T-helper 17 cell (primary cell): ENCODE measurements around the gene RAI1. TPM values are rescaled to one million over a fixed set of nuclear protein-coding genes. Genes with fewer than 3 reads are reported as not detected.

Experiments used
- ATAC-seq: fragments of 150-1000 bp; cut with Tn5 transposase; 2 replicates; pipeline ENCODE4 v1.10.0; 2021; ENCODE audit warnings: mild to moderate bottlenecking, moderate library complexity
- DNase-seq, 3 donors: peaks; one replicate each; pipeline versions ENCODE4 v3.0.0 to v3.0.0-alpha.2; 2020 to 2021
- H3K9me3 ChIP-seq: one replicate; pipeline ENCODE4 v1.7.0; 2013; ENCODE audit warnings: low read length, mild to moderate bottlenecking; ENCODE audit not compliant: control insufficient read depth, poor library complexity, severe bottlenecking
- H3K27ac Mint-ChIP-seq: one replicate; pipeline ENCODE4 v1.8.0; 2022; ENCODE audit warnings: mild to moderate bottlenecking, moderate library complexity, mixed read lengths
- H3K27me3 Mint-ChIP-seq: one replicate; pipeline ENCODE4 v1.8.0; 2022; ENCODE audit warnings: mixed read lengths
- H3K36me3 Mint-ChIP-seq: one replicate; pipeline ENCODE4 v1.8.0; 2022; ENCODE audit warnings: low read depth, mixed read lengths
- H3K4me1 Mint-ChIP-seq: one replicate; pipeline ENCODE4 v1.8.0; 2022; ENCODE audit warnings: mild to moderate bottlenecking, mixed read lengths
- H3K4me3 Mint-ChIP-seq: one replicate; pipeline ENCODE4 v1.8.0; 2022; ENCODE audit warnings: mild to moderate bottlenecking, moderate library complexity, mixed read lengths
- total RNA-seq, 4 donors: library from RNA in 2 of 4; stranded (reverse) in 2 of 4; gene quantifications; one replicate each; pipeline ENCODE4 v1.2.3 and lab custom pipeline; 2022 to 2026

Gene RAI1
- total RNA-seq, 2 donors from 2014 or later: 18.4 to 18.6 TPM

GRCh38 chr17:17820463-17821158 lies 139.4 kb downstream of the RAI1 start:
- peak overlapping the region; percentile 25 for H3K4me3 Mint-ChIP-seq

DNA sequence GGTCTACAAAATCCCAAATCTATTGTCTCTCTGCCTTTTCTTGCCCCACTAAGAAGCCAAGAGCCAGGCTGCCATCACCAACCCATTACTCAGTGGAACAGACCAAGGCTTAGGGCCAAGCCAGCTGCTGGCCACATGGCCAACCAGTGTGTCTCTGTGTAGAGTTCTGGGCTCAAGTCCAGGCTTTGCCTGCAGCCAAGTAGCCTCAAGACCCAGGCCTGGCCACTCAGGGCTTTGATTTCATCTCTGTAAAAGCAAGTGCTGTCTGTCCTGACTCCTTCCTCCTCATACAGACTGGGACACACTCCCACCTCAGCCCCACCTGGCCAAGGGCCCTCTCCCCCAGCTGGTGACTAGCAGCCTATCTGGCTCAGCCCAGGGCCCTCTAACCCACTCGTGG lies 140.9 kb downstream of the RAI1 start:
- H3K27ac Mint-ChIP-seq: peak overlapping the region; percentile 76
- H3K9me3 ChIP-seq: no peaks in the 10 kb centered on the region
- peaks cover 2% of the 10 kb centered on the region for H3K36me3 Mint-ChIP-seq
- H3K27me3 Mint-ChIP-seq: no peaks in the 10 kb centered on the region
- peak overlapping the region; percentile 61 for H3K4me3 Mint-ChIP-seq
- no peak for DNase-seq
- peaks cover 55% of the 10 kb centered on the region for H3K4me1 Mint-ChIP-seq
- ATAC-seq: no peak

More at GRCh38 chr17:17820463-17821158, 139.4 kb downstream of the RAI1 start:
- H3K4me1 Mint-ChIP-seq: peaks cover 40% of the 10 kb centered on the region
- H3K36me3 Mint-ChIP-seq: peaks cover 4% of the 10 kb centered on the region
- no peaks in the 10 kb centered on the region for H3K9me3 ChIP-seq
- peak overlapping the region; percentile 89 for H3K27ac Mint-ChIP-seq
- no peak for DNase-seq
- H3K27me3 Mint-ChIP-seq: no peaks in the 10 kb centered on the region
- no peak for ATAC-seq

DNA sequence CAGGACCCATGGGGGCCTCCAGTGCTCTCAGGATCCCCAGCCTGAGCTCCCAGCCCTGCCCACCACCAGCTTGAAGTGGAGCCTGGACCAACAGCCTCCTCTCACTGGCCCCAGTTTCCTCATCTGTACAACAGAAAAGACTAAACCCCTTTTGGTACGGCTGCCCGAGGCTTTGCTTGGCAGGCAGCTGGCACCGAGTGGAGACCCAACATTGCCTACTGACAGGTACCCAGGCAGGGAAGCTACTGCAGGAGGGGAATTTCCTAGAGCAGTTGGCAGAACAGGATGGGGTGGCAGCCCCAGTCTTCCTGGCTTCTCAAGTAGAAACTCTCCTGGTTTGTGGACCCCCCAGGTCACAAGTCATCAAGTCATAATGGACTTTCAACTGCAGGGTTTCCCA lies 141.4 kb downstream of the RAI1 start:
- no peak for DNase-seq

DNA sequence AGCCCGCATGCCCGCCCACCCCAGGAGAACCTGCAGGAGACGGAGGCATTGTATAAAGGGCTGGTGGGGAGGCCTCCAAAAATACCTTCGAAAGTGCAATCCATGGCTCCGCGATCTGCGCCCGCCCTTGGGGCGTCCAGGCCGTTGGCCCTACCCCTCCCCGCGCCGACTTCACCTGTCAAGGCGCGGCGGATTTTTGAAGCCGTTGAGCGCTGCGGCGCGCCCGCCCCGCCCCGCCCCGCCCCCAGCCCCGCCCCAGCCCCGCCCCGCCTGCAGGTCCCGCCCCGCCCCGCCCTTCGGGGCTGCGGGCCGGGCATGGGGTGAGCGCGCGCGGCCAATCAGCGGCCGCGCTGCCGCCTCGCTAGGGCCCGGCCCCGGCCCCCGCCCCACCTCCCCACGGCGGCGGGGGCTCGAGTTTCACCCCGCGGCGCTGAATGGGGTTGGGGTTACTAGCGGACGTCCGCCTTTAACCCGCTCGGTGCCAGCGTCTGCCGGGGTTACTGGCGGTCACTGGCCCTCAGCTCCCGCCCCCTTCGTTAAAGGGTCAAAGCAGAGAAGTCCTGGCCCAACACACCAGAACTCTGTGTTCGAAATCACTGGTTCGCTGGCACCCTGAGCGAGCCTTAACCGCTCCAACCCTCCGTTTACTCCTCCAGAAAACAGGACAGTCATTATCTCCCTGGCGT lies 142.3 kb downstream of the RAI1 start:
- Mint-ChIP-seq H3K27ac (peak overlapping the region; percentile 96), H3K36me3 (peaks cover 2% of the 10 kb centered on the region)

More for the DNA sequence above, 141.4 kb downstream of the RAI1 start:
- Mint-ChIP-seq H3K4me3 (peak overlapping the region; percentile 61), H3K27ac (peak overlapping the region; percentile 76), H3K4me1 (peaks cover 56% of the 10 kb centered on the region), H3K27me3 (no peaks in the 10 kb centered on the region), H3K36me3 (peaks cover 2% of the 10 kb centered on the region)
- H3K9me3 ChIP-seq: no peaks in the 10 kb centered on the region
- no peak for ATAC-seq

DNA sequence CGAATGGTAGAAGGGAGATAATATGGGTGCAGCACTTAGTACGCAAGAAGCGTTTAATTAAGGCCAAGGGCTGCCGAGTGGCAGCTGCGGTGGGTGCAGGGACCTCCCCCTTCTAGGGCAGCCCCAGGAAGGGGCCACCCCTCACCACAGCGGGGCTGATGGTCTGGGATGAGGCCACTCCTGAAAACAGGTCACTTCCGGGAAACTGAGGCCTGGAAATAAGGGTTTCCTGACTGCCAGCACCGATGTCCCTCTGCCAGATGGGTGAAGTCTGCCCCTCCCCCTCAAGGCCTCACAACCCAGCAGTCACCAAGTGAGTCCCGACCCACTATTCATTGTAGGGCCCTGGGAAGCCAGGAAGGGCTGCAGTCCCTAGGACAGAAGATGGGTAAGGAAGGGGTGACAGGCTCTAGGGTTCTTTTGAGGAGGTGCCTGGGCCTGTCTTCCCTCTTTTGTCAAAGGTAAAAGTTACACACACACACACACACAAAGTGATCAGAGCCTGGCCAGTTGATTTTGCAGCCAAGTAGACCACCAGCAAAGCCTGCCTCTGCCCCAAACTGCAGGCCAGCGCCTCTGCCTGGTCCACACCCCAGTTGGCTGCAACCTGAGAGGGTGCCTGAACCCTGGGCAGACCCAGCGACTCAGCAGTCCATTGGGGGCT lies 143.0 kb downstream of the RAI1 start:
- DNase-seq: no peak
- no peaks in the 10 kb centered on the region for H3K9me3 ChIP-seq
- H3K4me1 Mint-ChIP-seq: peaks cover 60% of the 10 kb centered on the region
- H3K4me3 Mint-ChIP-seq: peak overlapping the region; percentile 81
- peak; percentile 51 for ATAC-seq
- H3K27me3 Mint-ChIP-seq: no peaks in the 10 kb centered on the region
- H3K27ac Mint-ChIP-seq: peak overlapping the region; percentile 96
- H3K36me3 Mint-ChIP-seq: no peaks in the 10 kb centered on the region

More for the DNA sequence above, 142.3 kb downstream of the RAI1 start:
- H3K9me3 ChIP-seq: no peaks in the 10 kb centered on the region
- ATAC-seq (peak; percentile 85), DNase-seq (peak; percentile 73 to 82 (median 76))
- peaks cover 63% of the 10 kb centered on the region for H3K4me1 Mint-ChIP-seq
- no peaks in the 10 kb centered on the region for H3K27me3 Mint-ChIP-seq
- H3K4me3 Mint-ChIP-seq: peak overlapping the region; percentile 81

- Mint-ChIP-seq H3K36me3 (no peaks in the 10 kb centered on the region), H3K4me1 (peaks cover 55% of the 10 kb centered on the region), H3K4me3 (peak overlapping the region; percentile 81), H3K27ac (peak overlapping the region; percentile 96), H3K27me3 (no peaks in the 10 kb centered on the region)
- no peaks in the 10 kb centered on the region for H3K9me3 ChIP-seq
- ATAC-seq: no peak
- DNase-seq: no peak
Observed at GRCh38 chr17:17824783-17825614, 143.7 kb downstream of the RAI1 start.

DNA sequence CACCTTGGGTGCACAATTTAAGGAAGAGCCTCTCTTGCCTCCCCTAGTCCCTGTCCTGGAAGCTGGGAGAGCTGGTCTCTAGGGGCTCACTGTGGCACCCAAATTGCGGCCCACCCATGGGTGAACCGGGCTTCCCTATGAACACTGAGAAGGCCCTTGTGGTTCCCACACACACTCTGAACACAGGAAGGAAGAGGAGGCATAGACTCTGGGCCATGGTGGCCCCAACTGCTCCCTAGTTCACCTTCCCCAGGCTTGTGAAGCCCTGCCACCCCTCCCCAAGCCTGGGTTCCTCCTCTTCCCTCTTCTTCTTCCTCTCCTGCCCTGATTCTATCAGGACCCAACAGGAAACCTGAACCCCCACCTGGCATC lies 145.1 kb downstream of the RAI1 start:
- no peak for ATAC-seq
- Mint-ChIP-seq H3K4me3 (peak overlapping the region; percentile 76), H3K27me3 (no peaks in the 10 kb centered on the region), H3K27ac (peak overlapping the region; percentile 96), H3K4me1 (peaks cover 48% of the 10 kb centered on the region), H3K36me3 (no peaks in the 10 kb centered on the region)
- no peaks in the 10 kb centered on the region for H3K9me3 ChIP-seq
- no peak for DNase-seq

DNA sequence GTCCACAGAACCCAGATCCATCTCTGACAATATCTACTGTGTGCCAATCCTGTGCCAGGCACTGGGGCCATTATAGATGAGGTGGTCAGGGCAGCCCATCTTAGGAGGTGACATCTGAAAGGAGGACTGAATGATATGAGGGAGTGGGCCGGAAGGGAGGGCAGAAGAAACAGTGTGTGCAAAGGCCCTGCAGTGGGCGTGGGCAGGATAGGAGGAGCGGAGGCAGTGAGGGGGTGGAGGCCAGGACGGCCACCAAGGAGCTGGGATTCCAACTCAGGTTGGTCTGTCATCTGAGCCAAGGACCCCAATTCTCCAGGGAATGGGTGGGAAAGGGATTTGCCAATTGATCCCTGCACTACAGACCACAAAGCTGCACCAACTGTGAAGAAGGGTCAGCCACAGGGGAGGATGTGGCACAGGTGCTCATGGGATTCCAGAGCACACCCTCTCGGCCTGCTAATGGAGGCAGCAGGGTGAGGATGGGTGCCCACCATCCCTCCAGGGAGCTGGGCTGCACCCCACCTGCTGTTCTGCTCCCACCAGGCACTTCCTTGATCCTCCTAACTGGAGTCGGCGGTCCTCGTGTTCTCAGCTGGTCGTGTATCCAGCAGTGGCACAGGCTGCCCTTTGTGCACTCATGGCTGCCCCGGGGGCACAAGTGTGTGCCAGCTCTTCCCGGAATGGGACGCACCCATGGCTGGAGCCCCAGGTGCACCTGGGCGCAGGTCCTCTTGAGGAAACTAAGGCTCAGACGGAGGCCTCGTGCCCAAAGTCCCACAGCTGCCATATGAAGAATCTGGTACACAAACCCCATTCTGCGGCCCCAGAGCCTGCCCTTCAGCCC lies 145.9 kb downstream of the RAI1 start:
- H3K4me3 Mint-ChIP-seq: peak overlapping the region; percentile 76
- H3K9me3 ChIP-seq: no peaks in the 10 kb centered on the region
- no peaks in the 10 kb centered on the region for H3K36me3 Mint-ChIP-seq
- H3K27ac Mint-ChIP-seq: peak overlapping the region; percentile 96
- peaks cover 49% of the 10 kb centered on the region for H3K4me1 Mint-ChIP-seq
- no peaks in the 10 kb centered on the region for H3K27me3 Mint-ChIP-seq
- DNase-seq (no peak), ATAC-seq (no peak)

DNA sequence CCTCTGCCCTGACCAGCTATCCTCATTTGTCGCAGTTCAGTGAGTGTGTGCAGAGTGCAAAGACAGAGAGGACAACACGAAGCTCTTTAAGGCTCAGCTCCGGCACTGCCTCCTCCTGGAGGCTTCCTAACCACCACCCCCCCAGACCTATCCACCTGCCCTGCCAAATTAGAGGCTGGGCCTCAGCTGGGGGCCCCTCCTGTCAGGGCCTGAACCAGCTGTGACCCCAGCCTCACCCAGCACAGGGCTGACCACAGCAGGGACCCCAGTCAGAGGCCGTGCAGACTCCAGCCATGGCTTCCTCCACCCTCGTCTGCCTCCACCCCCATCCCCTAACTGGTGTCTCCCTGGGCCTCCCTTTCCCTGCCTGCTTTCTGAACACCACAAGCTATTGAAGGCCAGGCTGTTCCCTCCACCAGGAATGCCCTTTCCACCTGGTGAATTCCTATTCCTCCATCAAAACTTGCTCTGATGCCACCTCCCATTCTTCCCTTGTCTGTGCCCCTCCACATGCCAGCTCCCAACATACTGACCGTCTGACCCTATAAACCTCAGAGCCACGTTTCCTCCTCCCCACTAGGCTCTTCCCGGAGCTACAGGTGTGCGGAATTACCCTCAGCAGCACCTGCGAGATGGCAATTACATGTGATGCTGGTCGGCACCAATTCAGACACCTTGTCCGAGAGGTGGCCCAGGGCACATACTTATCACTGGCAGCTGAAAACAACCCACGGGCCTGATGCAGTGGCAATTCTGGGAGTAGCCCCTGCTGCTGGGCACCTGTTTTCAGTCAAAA lies 146.8 kb downstream of the RAI1 start:
- no peaks in the 10 kb centered on the region for H3K9me3 ChIP-seq
- no peak for ATAC-seq
- Mint-ChIP-seq H3K4me1 (peaks cover 45% of the 10 kb centered on the region), H3K27ac (peak overlapping the region; percentile 96), H3K27me3 (no peaks in the 10 kb centered on the region), H3K36me3 (peaks cover 2% of the 10 kb centered on the region), H3K4me3 (peak overlapping the region; percentile 61)
- DNase-seq: no peak

- ATAC-seq: no peak
- H3K36me3 Mint-ChIP-seq: peaks cover 2% of the 10 kb centered on the region
Observed at GRCh38 chr17:17830269-17830567, 149.0 kb downstream of the RAI1 start.

GRCh38 chr17:17830740-17831207 lies 149.5 kb downstream of the RAI1 start:
- Mint-ChIP-seq H3K4me1 (peaks cover 48% of the 10 kb centered on the region), H3K36me3 (peaks cover 2% of the 10 kb centered on the region)

More at GRCh38 chr17:17830269-17830567, 149.0 kb downstream of the RAI1 start:
- no peak for DNase-seq
- Mint-ChIP-seq H3K4me3 (no peak overlapping the region), H3K4me1 (peaks cover 45% of the 10 kb centered on the region), H3K27ac (no peak overlapping the region), H3K27me3 (no peaks in the 10 kb centered on the region)
- no peaks in the 10 kb centered on the region for H3K9me3 ChIP-seq

More at GRCh38 chr17:17830740-17831207, 149.5 kb downstream of the RAI1 start:
- no peak overlapping the region for H3K4me3 Mint-ChIP-seq
- no peak overlapping the region for H3K27ac Mint-ChIP-seq
- H3K27me3 Mint-ChIP-seq: no peaks in the 10 kb centered on the region
- no peaks in the 10 kb centered on the region for H3K9me3 ChIP-seq
- DNase-seq: no peak
- no peak for ATAC-seq
